Epithelial cell of esophagus (primary cell): ENCODE results near the gene GOLGA1.

Experiments used
- DNase-seq: peaks from one replicate; pipeline ENCODE4 v3.0.0; 2010; ENCODE audit warnings: low read depth
- H3K4me3 ChIP-seq: 2 replicates; pipeline ENCODE4 v1.5.1; 2011; ENCODE audit warnings: mild to moderate bottlenecking, low read length, control low read depth
- CTCF ChIP-seq: IDR thresholded peaks from 2 replicates; pipeline ENCODE4 v1.5.1; 2011; ENCODE audit warnings: low read depth, mild to moderate bottlenecking, low read length, control low read depth, inconsistent platforms; ENCODE audit not compliant: insufficient read depth; ENCODE audit errors: missing control alignments

The GOLGA1 gene

GRCh38 chr9:124859803-124860581 is 80.9 kb downstream of the GOLGA1 start:
- TF ChIP-seq CTCF: no peak
- H3K4me3 ChIP-seq: peak overlapping the region; percentile 97
- DNase-seq: no peak

DNA sequence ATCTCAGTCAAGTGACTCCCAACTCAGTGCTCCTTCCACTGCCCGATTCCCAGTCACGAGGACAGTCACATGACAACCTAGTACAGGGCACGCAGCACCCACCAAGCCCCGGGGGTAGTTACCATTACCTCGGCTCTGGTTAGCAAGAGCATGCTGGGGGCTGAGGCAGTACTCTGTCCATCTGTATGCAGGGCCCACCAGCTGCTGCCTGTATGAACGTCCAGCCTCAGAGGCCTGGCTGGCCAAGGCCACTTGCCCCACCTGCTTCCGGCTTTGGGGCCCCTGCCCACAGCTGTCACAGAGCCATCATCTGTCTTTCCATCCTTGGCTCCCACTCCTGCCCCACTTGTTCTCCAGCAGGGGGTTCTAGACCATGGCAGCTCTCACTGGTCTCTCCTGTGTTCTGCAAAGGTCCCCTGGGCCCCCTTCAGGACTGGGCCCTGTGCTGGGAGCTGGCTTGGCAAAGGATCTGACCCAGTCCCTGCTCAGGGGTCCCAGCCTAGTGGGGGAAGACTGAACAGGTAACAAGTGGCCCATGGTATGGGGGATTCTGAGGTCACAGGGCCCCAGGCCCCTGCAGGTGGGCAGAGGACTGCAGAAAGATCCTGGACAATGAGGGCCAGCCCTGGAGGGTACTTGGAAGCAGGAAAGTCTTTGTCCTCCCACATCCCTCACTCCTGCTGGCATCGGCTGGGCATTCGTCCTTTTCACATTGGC is 82.4 kb downstream of the GOLGA1 start:
- DNase-seq: no peak
- no peak overlapping the region for H3K4me3 ChIP-seq
- no peak for TF ChIP-seq CTCF

DNA sequence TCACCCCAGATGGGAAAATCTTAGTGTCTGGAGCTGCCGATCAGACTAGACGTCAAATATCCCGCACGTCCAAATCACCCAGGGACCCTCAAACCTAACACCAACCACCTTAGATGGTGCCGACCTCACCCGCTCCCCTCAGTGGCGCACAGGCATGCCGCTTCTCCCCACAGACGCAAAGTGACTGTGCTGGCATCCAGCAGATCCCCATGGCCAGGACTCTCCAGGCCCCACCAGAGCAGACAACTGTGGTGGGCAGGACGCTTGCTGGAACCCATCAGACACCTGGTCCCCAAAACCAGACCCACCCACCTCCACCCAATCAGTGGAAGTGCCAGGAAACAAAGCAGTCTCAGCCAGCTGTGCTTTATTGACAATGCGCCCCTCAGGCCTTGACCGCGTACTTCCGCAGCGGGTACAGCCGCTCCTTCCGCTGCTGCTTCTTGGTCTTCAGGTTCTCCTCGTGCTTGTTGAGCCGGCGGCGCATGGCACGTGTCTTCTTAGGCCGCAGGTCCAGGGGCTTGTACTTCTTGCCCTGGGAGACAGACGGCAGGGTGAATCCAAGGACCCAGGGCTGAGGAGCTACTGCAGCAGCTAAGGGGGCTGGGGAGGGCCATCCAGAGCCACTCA is 83.2 kb downstream of the GOLGA1 start:
- no peak for DNase-seq
- no peak for TF ChIP-seq CTCF
- no peak overlapping the region for H3K4me3 ChIP-seq

- DNase-seq: peak; percentile 41
- TF ChIP-seq CTCF: peak; percentile 46
Measured at GRCh38 chr9:124855944-124856765, 84.7 kb downstream of the GOLGA1 start.

DNA sequence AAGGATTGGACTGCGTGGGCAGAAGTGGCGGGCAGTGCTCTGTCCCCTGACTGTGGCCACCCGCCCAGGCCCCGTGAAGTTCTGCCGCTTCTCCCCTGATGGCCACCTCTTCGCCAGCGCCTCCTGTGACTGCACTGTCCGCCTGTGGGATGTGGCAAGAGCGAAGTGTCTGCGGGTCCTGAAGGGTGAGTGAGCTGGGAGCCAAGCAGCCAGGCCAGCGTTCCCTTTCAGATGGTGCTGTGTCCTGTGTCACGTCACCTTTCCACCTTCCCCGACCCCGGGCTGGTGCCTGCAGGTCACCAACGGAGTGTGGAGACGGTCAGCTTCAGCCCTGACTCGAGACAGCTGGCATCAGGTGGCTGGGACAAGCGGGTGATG is 85.3 kb downstream of the GOLGA1 start:
- no peak for DNase-seq
- TF ChIP-seq CTCF: no peak
- no peak overlapping the region for H3K4me3 ChIP-seq

More at GRCh38 chr9:124855944-124856765, 84.7 kb downstream of the GOLGA1 start:
- H3K4me3 ChIP-seq: no peak overlapping the region

DNA sequence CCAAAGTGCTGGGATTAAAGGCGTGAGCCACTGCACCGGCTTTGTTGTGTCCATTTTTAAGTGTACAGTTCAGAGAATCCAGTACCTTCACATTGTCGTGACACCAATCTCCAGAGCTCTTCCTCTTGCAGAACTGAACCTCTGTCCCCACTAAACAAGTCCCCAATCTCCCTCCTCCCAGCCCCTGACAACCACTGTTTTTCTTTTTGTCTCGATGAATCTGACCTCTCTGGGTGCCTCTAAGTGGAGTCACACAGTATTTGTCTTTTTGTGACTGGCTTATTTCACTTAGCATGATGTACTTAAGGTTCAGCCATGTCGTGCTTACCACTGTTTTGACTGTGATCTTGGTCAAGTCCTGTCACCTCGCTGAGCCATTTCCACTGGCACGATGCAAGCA is 86.1 kb downstream of the GOLGA1 start:
- DNase-seq: no peak
- no peak for TF ChIP-seq CTCF
- H3K4me3 ChIP-seq: no peak overlapping the region
